HEK293T (cell line): ENCODE results near the gene CALB2.

Experiments used
- ARNT ChIP-seq: fragments of 450-650 bp; IDR thresholded peaks from 2 replicates; pipeline ENCODE4 v1.6.1; 2017; ENCODE audit warnings: mild to moderate bottlenecking
- CTBP1 ChIP-seq: fragments of 450-650 bp; IDR thresholded peaks from 2 replicates; pipeline ENCODE4 v1.6.1; 2016; ENCODE audit warnings: borderline replicate concordance
- HDGF ChIP-seq: fragments of 450-650 bp; IDR thresholded peaks from 2 replicates; pipeline ENCODE4 v1.6.1; 2017; ENCODE audit warnings: antibody characterized with exemption, borderline replicate concordance
- L3MBTL2 ChIP-seq: fragments of 450-650 bp; conservative IDR thresholded peaks from 2 replicates; pipeline ENCODE4 v1.6.1; 2016; ENCODE audit warnings: mild to moderate bottlenecking
- LEF1 ChIP-seq: fragments of 450-650 bp; IDR thresholded peaks from 2 replicates; pipeline ENCODE4 v1.6.1; 2017; ENCODE audit warnings: mild to moderate bottlenecking, borderline replicate concordance
- PKNOX1 ChIP-seq: fragments of 450-650 bp; IDR thresholded peaks from 2 replicates; pipeline ENCODE4 v1.6.1; 2016
- SP1 ChIP-seq: fragments of 450-650 bp; IDR thresholded peaks from 2 replicates; pipeline ENCODE4 v1.6.1; 2017
- SUZ12 ChIP-seq: fragments of 450-650 bp; IDR thresholded peaks from 2 replicates; pipeline ENCODE4 v1.6.1; 2016; ENCODE audit warnings: mild to moderate bottlenecking
- ZNF384 ChIP-seq: fragments of 450-650 bp; IDR thresholded peaks from 2 replicates; pipeline ENCODE4 v1.6.1; 2016

DNA sequence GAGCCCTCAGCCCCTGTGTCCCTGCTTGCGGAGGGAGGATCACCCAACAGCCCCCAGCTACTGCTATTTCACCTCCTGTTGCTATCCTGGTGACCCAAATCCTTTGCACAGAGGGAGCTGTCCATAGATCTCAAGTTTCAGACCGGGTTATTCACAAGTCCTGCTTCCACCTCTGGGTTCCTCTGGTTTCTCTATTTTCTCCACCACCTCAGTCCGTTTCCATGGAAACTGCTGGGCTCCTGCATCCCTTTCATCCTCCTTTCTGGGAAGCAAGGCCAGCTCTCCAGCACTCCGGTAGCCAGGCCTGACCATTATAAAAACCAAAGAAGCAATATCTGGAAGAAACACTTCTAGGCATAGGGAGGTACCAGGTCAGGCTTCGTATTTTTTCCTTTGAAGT, 4.8 kb upstream of the CALB2 start:
- TF ChIP-seq SUZ12 = no peak
- no peak for TF ChIP-seq CTBP1
- TF ChIP-seq HDGF = no peak
- no peak for TF ChIP-seq L3MBTL2
- TF ChIP-seq ARNT = no peak
- no peak for TF ChIP-seq LEF1
- no peak for TF ChIP-seq PKNOX1
- TF ChIP-seq SP1 = no peak
- no peak for TF ChIP-seq ZNF384
